Fibroblast of lung (primary cell): ENCODE data around the gene SLC20A1.

Experiments used
- EZH2 ChIP-seq: IDR thresholded peaks from 2 replicates; pipeline ENCODE4 v1.5.1; 2012; ENCODE audit warnings: low read length, control low read depth, mild to moderate bottlenecking; ENCODE audit errors: missing control alignments
- TF ChIP-seq, protein P1 (sequence below), 2 donors: IDR thresholded peaks in 1 of 2; conservative IDR thresholded peaks in 1 of 2; 1 replicate in 1 of 2; 2 replicates in 1 of 2; pipeline ENCODE4 v1.5.1; 2011 to 2012; ENCODE audit warnings: low read length in 2 of 2, control low read depth in 1 of 2, inconsistent platforms in 1 of 2, low read depth in 1 of 2, mild to moderate bottlenecking in 1 of 2

DNA sequence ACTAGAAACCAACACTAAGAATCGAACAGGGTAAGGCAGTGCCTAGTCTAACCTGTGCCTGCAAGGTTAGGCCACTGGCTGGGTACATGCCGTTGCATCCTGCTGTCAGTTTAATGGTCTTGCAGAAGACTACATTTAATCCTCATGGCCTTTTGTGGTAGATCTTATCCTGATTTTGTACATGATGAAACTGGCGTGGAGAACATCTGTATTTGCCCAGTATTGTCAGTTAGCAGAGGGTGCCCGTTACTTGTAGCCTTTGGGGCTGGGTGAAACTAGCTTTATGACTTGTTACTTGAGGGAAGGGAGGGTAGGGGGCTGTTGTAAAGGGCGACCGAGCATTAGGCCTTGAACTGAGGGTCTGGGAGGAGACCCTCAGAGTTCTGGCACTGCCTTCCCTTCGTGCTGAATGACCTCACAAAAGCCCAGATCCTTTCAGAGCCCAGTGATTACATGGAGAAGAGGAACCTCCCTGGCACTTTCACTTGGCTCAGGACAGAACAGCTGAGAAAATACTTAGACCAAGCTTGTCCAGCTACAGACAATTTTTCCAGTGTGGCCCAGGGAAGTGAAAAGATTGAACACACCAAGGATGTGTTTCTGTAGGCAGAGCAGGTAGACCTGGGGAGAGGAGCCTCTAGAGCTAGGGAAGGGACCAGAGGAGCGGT, 19.5 kb downstream of the SLC20A1 start:
- TF ChIP-seq, protein P1, sequence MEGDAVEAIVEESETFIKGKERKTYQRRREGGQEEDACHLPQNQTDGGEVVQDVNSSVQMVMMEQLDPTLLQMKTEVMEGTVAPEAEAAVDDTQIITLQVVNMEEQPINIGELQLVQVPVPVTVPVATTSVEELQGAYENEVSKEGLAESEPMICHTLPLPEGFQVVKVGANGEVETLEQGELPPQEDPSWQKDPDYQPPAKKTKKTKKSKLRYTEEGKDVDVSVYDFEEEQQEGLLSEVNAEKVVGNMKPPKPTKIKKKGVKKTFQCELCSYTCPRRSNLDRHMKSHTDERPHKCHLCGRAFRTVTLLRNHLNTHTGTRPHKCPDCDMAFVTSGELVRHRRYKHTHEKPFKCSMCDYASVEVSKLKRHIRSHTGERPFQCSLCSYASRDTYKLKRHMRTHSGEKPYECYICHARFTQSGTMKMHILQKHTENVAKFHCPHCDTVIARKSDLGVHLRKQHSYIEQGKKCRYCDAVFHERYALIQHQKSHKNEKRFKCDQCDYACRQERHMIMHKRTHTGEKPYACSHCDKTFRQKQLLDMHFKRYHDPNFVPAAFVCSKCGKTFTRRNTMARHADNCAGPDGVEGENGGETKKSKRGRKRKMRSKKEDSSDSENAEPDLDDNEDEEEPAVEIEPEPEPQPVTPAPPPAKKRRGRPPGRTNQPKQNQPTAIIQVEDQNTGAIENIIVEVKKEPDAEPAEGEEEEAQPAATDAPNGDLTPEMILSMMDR (conservative IDR thresholded peaks at IDR 0.05 in 1 of 2, IDR thresholded peaks at IDR 0.05 in 1 of 2; ENCODE audit: low read depth in 1 of 2, low read length in 2 of 2) = no peak
- TF ChIP-seq EZH2 = no peak
